Osteocyte (in vitro differentiated cells): ENCODE results near the gene LUC7L. TPM values are rescaled to one million over a fixed set of nuclear protein-coding genes. Genes with fewer than 3 reads are reported as not detected.

ENCODE experiments used
- DNase-seq: peaks from one replicate; pipeline ENCODE4 v3.0.0; 2021; ENCODE audit warnings: mixed read lengths; ENCODE audit not compliant: unreplicated experiment; ENCODE audit errors: extremely low spot score
- H3K27ac Mint-ChIP-seq: one replicate; pipeline ENCODE4 v1.8.0; 2021; ENCODE audit warnings: mild to moderate bottlenecking, mixed read lengths; ENCODE audit not compliant: unreplicated experiment
- H3K27me3 Mint-ChIP-seq: one replicate; pipeline ENCODE4 v1.8.0; 2021; ENCODE audit warnings: mixed read lengths; ENCODE audit not compliant: unreplicated experiment
- H3K36me3 Mint-ChIP-seq: one replicate; pipeline ENCODE4 v1.8.0; 2021; ENCODE audit warnings: mixed read lengths; ENCODE audit not compliant: unreplicated experiment
- H3K4me1 Mint-ChIP-seq: one replicate; pipeline ENCODE4 v1.8.0; 2021; ENCODE audit warnings: mixed read lengths; ENCODE audit not compliant: unreplicated experiment
- H3K4me3 Mint-ChIP-seq: one replicate; pipeline ENCODE4 v1.8.0; 2021; ENCODE audit warnings: mild to moderate bottlenecking, moderate library complexity, mixed read lengths; ENCODE audit not compliant: unreplicated experiment
- H3K9me3 Mint-ChIP-seq: one replicate; pipeline ENCODE4 v1.8.0; 2021; ENCODE audit warnings: mixed read lengths; ENCODE audit not compliant: unreplicated experiment
- total RNA-seq: library from RNA; stranded (reverse); gene quantifications from 2 replicates; pipeline ENCODE4 v1.2.1, GENCODE V29; 2021
- TF ChIP-seq, protein P1 (sequence below): fragments of 200-600 bp; sonication (generic); IDR thresholded peaks from 2 replicates; pipeline ENCODE4 v1.5.0; 2021; ENCODE audit warnings: antibody characterized with exemption, mild to moderate bottlenecking, moderate library complexity

Gene LUC7L
- total RNA-seq, 1 donor from 2014 or later: 104 TPM

DNA sequence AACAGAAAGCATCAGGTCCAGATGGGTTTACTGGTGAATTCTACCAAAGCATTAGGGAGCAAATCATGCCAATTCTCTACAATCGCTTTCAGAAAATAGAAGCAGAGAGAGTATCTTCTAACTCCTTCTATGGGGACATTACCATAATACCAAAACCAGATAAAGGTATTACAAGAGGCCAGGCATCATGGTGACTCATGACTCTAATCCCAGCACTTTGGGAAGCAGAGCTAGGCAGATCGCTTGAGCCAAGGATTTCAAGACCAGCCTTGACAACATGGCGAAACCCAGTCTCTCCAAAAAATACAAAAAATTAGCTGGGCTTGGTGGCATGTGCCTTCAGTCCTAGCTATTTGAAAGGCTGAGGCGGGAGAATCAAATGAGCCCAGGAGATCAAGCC is 26.0 kb downstream of the LUC7L start:
- no peak overlapping the region for H3K4me3 Mint-ChIP-seq
- no peaks in the 10 kb centered on the region for H3K4me1 Mint-ChIP-seq
- DNase-seq: no peak
- no peaks in the 10 kb centered on the region for H3K9me3 Mint-ChIP-seq
- H3K36me3 Mint-ChIP-seq: peaks cover 36% of the 10 kb centered on the region
- TF ChIP-seq, protein P1, sequence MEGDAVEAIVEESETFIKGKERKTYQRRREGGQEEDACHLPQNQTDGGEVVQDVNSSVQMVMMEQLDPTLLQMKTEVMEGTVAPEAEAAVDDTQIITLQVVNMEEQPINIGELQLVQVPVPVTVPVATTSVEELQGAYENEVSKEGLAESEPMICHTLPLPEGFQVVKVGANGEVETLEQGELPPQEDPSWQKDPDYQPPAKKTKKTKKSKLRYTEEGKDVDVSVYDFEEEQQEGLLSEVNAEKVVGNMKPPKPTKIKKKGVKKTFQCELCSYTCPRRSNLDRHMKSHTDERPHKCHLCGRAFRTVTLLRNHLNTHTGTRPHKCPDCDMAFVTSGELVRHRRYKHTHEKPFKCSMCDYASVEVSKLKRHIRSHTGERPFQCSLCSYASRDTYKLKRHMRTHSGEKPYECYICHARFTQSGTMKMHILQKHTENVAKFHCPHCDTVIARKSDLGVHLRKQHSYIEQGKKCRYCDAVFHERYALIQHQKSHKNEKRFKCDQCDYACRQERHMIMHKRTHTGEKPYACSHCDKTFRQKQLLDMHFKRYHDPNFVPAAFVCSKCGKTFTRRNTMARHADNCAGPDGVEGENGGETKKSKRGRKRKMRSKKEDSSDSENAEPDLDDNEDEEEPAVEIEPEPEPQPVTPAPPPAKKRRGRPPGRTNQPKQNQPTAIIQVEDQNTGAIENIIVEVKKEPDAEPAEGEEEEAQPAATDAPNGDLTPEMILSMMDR: no peak
- H3K27ac Mint-ChIP-seq: no peak overlapping the region
- H3K27me3 Mint-ChIP-seq: no peaks in the 10 kb centered on the region

DNA sequence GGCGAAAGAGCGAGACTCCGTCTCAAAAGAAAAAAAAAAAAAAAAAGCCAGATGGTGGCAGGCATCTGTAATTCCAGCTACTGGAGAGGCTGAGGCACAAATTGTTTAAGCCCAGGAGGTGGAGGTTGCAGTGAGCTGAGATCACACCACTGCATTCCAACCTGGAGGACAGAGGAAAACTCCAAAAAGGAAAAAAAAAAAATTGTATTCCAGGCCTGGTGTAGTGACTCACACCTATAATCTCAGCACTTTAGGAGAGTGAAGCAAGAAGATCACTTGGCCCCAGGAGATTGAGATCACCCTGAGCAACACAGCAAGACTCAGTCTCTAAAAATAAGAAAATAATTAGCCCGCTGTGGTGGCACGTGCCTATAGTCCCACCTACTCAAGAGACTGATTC is 28.9 kb downstream of the LUC7L start:
- Mint-ChIP-seq H3K4me1 (no peaks in the 10 kb centered on the region), H3K27me3 (no peaks in the 10 kb centered on the region), H3K36me3 (peaks cover 22% of the 10 kb centered on the region), H3K4me3 (no peak overlapping the region), H3K9me3 (no peaks in the 10 kb centered on the region), H3K27ac (no peak overlapping the region)
- TF ChIP-seq, protein P1: no peak
- no peak for DNase-seq

DNA sequence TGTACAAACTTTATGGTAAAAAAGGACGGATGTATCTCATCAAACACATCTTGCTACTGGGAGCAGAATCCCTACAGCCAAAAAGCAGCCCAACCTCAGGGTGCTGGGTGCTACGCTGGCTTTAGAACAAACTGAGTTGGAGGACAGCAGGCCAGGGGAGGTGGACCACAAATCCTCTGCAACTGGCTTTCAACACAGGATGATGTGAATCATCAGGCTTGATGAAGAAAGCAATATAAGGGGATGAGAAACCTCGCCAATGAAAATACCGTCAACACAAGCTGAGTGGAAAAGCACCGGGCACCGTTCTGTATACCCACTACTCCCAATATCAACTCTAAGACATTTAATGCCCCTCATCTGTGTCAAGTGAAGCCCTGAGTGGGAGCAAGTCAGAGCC is 34.7 kb downstream of the LUC7L start:
- Mint-ChIP-seq H3K27ac (no peak overlapping the region), H3K36me3 (peaks cover 42% of the 10 kb centered on the region), H3K27me3 (no peaks in the 10 kb centered on the region), H3K4me3 (no peak overlapping the region), H3K4me1 (peaks cover 5% of the 10 kb centered on the region), H3K9me3 (no peaks in the 10 kb centered on the region)
- no peak for DNase-seq
- TF ChIP-seq, protein P1: no peak

DNA sequence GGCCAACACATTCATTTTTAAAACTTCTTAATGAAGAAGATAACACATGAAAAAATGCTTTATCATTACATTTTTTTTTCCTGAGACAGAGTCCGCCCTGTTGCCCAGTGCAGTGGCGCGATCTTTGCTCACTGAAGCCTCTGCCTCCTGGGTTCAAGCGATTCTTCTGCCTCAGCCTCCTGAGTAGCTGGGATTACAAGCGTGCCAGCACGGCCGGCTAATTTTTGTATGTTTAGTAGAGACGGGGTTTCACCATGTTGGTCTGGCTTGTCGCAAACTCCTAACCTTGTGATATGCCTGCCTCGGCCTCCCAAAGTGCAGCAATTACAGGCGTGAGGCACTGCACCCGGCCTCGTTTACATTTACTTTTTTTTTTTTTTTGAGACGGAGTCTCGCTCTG is 35.8 kb downstream of the LUC7L start:
- H3K27me3 Mint-ChIP-seq: no peaks in the 10 kb centered on the region
- no peaks in the 10 kb centered on the region for H3K9me3 Mint-ChIP-seq
- H3K36me3 Mint-ChIP-seq: peaks cover 46% of the 10 kb centered on the region
- no peak for DNase-seq
- TF ChIP-seq, protein P1: no peak
- peaks cover 5% of the 10 kb centered on the region for H3K4me1 Mint-ChIP-seq
- no peak overlapping the region for H3K4me3 Mint-ChIP-seq
- no peak overlapping the region for H3K27ac Mint-ChIP-seq

DNA sequence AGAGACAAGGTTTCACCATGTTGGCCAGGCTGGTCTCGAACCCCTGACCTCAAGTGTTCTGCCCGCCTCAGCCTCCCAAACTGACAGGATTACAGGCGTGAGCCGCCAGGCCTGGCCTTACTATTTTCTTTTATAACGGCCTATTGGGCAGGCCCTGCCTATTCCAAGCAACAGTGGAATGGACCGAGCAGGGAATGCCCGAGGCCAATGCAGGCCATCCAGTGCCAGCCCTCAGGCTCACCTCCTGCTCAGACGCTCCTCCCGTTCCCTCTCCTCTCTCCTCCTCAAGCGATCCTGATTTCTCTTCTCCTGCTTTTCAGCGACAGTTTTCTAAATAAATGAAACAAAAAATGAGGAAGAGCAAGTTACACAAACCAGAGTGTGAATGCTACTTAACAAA is 36.6 kb downstream of the LUC7L start:
- H3K27me3 Mint-ChIP-seq: no peaks in the 10 kb centered on the region
- DNase-seq: no peak
- H3K36me3 Mint-ChIP-seq: peaks cover 46% of the 10 kb centered on the region
- H3K9me3 Mint-ChIP-seq: no peaks in the 10 kb centered on the region
- H3K4me1 Mint-ChIP-seq: peaks cover 5% of the 10 kb centered on the region
- TF ChIP-seq, protein P1: no peak
- H3K4me3 Mint-ChIP-seq: no peak overlapping the region
- no peak overlapping the region for H3K27ac Mint-ChIP-seq
